GM21381 (cell line): ENCODE measurements around the gene LZIC.

ENCODE experiments used
- ATAC-seq: cut with Tn5 transposase; IDR thresholded peaks from one replicate; pipeline ENCODE4 v1.9.1; 2021; ENCODE audit warnings: mild to moderate bottlenecking, moderate library complexity; ENCODE audit not compliant: unreplicated experiment

LZIC gene

GRCh38 chr1:9910423-9911178 is 32.6 kb downstream of the LZIC start:
- ATAC-seq = peak; percentile 90

- peak; percentile 74 for ATAC-seq
Measured at GRCh38 chr1:9910076-9910422, 33.1 kb downstream of the LZIC start, which contains the start of gene CTNNBIP1. CTNNBIP1 (minus strand) TSS chr1:9910269; CDS start chr1:9872064, 38,205 bp downstream.

DNA sequence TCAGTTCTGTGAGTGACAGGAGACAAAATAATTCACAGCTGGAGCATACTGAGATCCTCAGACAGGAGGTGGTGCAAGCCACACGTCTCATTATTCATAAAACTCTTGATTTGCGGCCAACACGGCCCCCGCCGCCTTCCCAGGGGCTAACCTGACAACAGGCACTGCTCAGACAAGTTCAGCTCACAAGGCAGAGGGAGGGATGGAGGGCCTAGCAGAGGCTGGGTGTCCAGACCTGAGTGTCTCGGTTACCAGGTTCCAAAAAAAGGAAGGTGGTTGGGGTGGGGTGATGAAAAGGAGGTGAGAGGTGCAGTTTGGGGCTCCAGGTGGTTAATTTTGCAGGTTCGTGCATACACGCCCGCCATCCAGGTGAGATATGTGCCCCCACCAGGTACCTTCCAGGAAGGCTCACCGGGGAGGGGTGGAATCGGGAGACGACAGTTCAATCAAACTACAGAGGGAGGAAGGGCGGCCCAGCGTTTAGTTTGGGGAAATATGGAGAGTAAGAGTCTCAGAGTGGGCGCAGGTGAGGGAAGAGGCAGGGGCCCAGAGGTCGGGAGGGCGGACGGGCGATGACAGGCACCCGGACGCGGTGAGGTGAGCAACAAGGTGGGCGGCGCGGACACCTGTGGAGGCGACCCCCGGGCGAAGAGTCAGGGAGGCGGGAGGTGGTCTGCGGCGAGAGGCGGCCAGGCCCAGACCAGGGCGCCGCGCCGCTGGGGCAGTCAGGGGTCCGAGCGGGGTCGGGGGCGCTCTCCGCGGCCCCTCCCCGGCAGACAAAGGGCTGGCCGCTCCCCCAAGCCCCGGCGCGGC is 33.8 kb downstream of the LZIC start:
- no peak for ATAC-seq

DNA sequence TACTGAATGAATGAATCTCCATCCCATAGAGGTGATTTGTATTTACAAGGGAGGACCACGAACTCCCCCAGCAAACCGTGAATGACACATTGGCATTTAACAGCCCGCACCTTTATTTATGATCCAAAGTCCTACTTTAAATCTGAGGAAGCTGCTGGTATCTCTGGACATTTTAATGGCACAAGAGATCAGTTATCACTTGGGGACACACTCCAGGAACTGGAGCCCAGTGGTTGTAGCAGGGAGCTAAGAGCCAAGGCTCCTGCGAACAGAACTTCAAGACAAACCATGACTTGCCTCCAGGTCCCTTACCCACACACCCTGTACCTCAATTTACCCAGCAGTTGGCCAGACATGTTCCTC is 34.3 kb downstream of the LZIC start:
- no peak for ATAC-seq

DNA sequence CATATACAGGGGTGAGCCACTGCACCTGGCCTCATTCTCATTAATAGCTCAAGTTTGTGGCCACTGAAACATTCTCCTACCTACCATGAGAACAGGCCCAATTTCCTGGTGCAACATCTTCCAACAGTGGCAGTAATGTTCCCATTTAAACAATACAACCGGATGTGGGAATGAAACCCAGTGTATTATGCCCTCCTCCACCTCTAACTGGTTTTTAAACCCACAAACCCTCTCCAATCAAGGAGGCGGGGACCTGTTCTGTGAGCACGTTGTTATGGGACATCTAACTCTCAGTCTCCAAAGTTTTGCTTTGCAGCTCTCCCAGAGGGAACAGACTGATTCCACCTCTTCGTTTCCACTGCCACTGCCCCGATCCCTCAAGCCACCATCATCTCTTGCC is 35.8 kb downstream of the LZIC start:
- no peak for ATAC-seq

- ATAC-seq = no peak
Measured at GRCh38 chr1:9906466-9906865, 36.7 kb downstream of the LZIC start.

GRCh38 chr1:9905010-9905409 is 38.2 kb downstream of the LZIC start:
- ATAC-seq = no peak

DNA sequence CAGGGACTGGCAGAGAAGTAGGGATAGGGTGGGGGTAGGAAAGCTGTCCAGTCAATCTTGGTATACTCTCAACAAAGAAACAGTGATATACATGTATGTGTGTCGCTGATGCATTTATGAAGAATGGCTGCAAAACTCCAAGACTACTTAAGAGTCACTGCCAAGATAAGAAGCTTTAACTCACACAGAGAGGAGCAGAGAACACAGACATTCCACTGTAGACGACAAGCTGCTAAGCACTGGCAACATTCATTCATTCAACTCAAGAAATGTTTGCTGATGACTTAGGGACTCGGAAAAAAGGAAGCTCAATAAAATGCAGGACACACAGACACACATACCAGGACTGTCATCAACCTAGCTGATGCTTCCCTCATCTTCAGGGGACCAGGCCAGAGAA is 38.6 kb downstream of the LZIC start:
- no peak for ATAC-seq

- no peak for ATAC-seq
Measured at GRCh38 chr1:9903801-9904527, 39.2 kb downstream of the LZIC start.

- ATAC-seq = no peak
Measured at GRCh38 chr1:9902060-9902452, 41.1 kb downstream of the LZIC start.

DNA sequence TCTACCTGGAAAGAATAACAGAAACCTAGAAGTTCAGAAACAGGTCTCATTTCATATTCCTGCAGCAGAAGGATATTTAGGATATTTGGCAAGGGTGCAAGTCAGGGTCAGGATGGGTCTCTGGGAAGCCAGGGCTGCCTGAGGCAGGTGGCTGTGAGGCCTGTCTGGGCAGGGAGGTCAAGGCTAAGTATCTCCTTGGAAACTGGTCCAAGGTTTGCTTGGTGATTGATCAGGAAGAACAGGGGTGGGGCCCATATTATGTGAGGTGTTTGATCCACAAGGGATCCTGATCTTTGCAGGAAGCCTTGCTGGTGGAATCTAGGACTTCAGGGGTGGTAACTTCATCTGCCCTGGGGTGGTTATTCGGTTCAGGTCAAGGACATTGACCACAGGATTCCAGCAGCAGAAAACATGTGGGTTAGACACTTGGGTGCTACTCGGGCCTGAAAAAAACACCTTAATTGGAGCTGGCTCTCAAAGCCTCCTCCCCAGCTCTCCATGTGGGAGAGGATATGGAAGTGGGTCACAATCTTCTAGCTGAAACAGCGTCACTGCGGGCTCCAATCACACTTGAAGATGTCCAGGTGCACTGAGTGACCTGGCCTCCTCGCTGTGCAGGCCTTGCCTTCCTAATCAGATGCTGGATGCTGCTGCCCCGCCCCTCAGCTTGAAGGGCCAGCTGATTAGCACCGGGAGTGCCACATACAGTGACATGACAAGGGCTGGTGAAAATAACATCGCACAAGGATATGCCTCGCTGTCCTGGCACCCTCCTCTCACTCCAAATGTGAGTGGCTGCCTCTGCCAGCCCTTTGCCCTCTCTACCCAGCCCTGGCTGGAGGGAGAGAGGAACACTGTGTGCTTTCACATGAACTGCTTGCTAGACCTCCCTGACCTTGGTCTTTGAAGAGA is 41.8 kb downstream of the LZIC start:
- no peak for ATAC-seq

- ATAC-seq = no peak
Measured at GRCh38 chr1:9900142-9901043, 42.8 kb downstream of the LZIC start.

GRCh38 chr1:9894115-9894514 is 49.1 kb downstream of the LZIC start:
- ATAC-seq = no peak

DNA sequence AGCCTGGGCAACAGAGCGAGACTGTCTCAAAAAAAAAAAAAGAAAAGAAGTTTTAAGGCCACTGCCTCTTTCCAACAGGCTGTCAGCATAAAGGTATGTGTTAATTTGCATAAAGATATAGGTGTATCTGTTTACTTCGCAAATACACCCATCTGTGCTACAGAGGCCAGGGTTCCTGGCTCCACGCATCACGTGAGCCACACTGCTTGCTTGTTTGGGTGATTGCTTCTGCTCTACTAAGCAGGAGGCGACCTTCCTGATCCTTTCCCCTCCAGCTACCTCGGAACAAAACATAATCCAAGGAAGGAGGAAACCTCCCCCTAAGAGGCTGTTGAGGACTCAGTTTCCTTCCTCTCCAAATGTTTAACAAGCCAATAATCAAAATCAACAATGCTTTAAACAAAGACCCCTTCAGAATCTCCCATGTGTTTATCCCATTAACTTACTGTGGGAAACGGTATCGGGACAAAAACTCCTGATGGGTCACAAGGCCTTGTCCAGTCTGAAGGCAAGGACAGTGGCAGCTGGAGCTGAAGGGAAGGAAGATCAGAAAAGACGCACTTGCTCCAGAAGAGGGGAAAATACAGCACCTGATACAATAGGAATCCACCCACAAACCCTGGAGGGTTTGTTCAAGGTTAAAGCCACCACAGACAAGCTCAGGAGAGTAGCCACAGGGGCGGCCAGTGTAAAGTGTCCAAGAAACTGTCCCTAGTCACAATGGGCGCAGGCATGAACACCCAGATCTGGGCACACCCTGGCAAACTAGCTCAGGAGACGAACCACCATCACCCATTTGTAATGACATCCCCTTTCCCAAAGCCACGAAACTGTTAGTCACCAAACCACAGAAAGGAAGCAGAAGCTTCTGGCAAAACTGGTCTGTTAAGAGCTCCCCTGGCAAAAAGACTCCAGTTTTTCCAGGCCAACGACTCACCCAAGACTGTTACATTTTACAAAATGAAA is 50.3 kb downstream of the LZIC start:
- ATAC-seq = no peak

- no peak for ATAC-seq
Measured at GRCh38 chr1:9891207-9891606, 52.0 kb downstream of the LZIC start.

- ATAC-seq = no peak
Measured at GRCh38 chr1:9890224-9890731, 52.9 kb downstream of the LZIC start.

DNA sequence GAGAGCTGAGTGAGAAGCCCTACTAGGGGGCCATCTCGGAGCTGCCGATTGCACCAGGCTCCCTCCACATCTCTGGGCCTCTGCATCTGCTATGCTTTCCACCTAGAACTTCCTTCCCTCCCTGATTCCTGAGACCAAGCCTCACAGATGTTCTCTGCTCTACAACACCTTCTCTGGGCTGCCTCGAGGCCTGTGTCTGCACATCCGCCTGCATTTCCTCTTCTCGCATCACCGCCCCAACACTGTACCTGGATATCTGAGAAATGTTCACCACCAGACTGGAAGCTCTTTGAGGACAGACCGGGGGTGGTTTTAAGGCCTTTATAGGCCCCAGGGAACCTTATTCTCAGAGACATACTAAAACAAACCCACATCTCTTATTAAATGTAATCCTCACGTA is 53.8 kb downstream of the LZIC start:
- ATAC-seq = no peak

- no peak for ATAC-seq
Measured at GRCh38 chr1:9888886-9889285, 54.3 kb downstream of the LZIC start.
